Measurements from ENCODE around the gene ANKRD1.
"Not testable (repeated sequence)": the region's sequence is repeated elsewhere in the genome, so short reads cannot be mapped to it uniquely, and the experiment has no call there.

Gene ANKRD1

DNA sequence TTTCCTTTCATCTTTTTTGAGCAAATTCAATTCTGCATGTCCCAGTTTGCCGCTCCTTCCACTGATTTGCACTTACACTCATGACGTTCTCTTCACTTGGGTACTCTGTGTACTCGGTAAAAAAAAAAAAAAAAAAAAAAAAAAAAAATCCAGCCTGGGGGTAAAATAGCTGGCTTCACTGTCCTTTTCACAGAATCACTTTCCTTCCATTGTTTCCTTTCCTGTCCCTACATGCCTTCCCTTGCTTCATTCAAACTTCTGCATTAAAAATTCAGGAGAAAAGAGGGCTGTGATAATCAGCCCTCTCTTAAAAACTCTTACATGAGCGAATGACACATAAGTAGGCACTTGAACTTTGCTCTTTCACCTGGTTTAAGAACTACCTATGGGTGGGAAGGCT is 8.7 kb downstream of the ANKRD1 start:
- no peak for DNase-seq

DNA sequence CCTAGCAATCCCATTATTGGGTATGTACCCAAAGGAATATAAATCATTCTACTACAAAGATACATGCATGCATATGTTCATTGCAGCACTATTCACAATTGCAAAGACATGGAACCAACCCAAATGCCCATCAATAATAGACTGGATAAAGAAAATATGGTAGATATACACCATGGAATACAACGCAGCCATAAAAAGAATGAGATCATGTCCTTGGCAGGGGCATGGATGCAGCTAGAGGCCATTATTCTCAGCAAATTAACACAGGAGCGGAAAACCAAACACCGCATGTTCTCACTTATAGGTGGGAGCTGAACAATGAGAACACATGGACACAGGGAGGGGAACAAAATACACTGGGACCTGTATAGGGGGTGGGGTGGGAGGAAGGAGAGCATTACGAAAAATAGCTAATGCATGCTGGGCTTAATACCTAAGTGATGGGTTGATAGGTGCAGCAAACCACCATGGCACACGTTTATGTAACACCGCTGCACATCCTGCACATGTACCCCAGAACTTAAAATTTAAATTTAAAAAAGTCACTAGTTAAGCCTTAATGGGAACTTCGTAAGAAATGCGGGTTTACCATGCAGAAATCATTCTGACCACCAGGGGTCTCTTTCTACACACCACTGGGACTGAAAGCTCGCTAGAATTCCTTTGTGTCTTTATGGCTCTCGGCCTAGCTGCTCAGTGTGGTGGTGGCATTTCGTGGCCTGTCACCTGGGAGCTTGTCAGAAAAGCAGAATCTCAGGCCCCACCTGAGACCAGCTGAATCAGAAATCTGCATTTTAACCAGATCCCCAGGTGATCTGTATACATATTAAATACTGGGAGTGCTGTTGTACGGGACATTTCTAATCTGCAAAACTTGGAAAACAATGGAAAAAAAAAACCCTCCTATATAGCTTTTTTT is 9.5 kb downstream of the ANKRD1 start:
- peak; percentile 74 for DNase-seq

DNA sequence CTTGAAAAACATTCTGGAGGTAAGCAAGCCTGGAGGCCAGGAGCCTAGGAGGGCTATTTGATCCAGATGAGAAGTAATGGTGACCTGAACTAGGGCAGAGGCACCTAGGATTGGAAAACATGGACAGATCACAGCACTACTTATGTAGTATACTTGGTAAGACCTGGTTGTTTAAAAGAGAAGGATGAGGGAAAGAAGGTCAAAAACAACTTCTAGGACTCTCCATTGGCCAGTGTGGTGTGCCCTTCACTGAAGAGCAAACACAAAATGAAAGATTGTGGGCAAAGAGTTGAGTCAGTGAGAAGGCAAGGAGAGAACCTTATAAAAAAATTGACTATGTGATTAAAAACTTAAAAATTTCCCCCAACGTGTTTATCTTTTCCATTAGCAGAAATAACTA is 14.3 kb downstream of the ANKRD1 start:
- no peak for DNase-seq

DNA sequence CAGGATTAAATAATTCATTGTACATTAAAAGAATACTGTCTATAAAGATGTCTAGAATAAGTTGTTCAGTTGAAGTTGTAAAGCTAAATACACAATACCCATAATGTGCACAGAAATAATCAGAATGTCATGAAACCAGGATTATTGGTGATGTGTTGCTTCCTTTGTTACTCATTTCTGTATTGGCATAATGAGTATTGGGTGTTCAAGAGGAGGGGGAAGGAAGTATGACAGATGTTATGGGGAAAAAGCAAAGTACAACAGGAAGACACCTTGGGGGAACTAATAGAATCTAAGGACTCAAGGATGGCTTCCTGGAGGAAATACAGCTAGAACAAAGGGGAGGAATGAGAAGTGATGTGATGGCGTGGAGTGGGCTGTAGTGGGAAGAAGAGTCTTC is 15.0 kb downstream of the ANKRD1 start:
- DNase-seq, result no peak

DNA sequence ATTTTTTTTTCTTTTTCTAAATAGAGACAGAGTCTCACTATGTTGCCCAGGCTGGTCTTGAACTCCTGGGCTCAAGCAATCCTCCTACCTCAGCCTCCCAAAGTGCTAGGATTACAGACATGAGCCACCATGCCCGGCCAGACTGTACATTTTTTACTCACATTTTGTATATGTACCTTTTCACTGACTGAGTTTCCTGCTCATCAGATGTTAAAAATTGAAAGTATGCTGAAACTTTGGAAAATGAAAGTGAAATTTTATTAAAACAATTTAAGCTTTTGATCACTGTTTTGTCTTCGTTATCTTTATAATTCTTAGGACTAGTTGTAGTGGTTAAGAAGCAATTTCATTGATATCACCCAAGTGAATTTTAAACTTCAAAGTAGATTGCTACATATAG is 24.0 kb downstream of the ANKRD1 start:
- DNase-seq, result not testable (repeated sequence)

DNA sequence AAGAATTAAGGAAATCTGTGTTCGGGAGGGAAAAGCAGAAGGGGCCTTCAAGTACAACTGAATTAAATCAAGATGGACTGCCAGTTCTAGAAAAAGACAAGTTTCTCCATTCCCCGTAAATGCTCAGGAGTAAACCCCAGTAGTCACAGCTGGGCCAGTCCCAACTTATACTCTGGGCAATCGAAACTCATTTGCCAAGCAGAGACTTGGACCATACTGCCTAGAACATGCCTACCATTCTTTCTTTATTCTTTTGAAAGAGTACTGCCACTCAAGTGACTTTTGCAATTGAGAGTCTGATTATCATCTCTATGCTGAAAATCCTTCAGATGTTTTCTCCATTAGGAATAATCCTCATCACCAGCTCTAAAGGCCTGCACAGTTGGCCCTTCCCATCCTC is 27.7 kb downstream of the ANKRD1 start:
- no peak for DNase-seq

DNA sequence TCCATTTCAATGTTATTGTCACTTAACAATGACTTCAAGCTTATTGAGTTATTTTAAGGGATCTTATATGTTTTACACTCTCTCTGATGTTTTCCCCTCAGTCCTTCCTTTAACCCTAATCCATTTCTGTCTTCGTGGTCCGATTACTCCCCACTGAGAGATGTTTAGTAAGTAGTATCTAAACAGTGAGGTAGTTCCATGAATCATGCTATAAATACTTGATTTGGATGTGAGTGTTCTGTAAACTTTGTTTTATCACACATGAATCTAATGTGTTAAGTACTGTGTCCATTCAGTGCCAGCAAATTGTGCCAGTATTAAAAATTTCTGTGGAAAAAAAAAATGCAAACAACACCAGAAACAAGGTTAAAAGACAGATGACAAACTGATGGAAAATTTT is 30.5 kb downstream of the ANKRD1 start:
- DNase-seq, result no peak

DNA sequence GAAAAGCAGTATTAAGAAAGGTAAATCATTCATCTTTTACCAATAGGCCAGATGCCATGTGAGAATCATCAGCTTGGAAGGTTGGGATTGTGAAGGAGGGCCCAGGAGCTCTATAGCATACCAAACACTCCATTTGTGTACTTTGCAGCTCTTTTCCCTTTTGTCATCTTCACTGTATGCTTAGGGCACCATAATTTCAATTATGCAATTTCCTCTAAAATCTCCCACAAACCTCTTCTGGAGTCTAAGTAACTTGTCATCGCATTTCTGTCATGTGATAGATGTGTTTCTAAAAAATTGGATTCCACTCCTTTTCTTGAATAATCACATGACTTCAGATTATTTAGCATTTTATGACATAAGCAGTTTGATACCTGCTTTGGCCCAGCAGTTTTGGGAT is 31.3 kb downstream of the ANKRD1 start:
- no peak for DNase-seq

DNA sequence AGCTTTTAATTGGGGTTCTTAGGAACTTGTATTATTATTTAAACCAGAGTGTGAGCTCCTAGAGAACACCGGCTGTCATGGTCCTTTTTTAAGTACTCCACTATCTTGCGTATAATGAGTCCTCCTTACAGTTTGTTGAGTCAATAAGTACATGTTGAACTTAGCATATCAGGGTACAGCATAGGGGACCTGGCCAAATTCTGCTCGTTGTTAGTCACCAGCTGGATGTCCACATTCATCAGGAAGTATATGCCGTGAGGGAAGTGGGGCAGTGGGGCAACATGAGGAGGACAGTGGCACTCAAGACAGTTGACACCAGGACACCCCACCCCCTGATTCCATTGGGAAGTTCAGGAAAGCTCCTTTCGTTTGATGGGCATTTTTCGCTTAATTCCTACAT is 32.5 kb downstream of the ANKRD1 start:
- no peak for DNase-seq

DNA sequence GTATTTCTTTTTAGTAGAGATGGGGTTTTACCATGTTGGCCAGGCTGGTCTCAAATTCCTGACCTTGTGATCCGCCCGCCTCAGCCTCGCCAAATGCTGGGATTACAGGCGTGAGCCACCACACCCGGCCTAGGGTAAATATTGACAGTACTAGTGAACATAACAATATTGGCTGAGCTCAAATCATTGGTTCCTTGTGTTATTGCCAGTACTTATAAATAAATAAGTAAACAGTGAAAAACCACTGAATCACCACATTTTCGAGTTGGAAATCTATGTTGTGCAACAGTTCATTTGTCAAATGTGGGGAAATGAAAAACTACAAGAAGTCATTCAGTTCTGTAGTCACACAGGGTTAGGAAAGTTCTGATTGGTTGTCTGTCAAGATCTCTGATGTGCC is 33.3 kb downstream of the ANKRD1 start:
- DNase-seq, result no peak

DNA sequence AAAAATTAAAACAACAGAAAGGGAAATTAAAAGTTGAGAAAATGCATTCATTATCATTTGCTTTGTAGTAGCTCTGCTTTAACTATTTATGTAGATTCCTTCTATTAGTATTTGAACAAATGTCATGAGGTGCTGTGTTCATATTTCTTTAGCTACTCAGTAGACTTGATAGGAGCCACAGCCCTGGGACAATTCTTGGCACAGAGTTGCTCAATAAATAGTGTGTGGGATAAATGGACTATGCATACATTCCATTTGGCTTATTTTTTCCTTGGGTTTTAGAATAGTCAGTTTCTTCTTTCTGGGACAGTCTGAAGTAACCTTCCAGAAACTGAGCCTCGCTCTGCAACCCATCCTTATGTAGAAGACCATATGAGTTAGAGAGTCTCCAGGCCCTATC is 35.7 kb downstream of the ANKRD1 start:
- DNase-seq, result no peak

DNA sequence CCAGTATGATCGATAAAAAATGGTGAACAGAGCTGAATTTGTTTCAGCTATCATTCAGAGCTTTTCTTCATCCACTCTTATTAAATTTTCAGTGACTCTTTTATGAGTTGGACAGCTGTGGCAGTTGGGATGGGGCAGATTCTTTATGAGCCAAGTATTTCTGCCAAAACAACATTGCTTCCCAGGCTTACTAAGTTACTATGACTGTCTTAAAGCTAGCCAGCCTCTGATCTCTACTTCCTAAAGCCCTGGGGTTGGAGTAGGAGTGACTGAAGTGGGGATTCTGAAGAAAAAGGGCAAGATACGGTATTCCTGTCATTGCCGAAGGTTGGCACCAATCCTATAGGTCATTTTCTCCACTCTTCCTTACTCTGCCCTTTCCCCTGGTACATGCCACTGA is 36.5 kb downstream of the ANKRD1 start:
- no peak for DNase-seq

DNA sequence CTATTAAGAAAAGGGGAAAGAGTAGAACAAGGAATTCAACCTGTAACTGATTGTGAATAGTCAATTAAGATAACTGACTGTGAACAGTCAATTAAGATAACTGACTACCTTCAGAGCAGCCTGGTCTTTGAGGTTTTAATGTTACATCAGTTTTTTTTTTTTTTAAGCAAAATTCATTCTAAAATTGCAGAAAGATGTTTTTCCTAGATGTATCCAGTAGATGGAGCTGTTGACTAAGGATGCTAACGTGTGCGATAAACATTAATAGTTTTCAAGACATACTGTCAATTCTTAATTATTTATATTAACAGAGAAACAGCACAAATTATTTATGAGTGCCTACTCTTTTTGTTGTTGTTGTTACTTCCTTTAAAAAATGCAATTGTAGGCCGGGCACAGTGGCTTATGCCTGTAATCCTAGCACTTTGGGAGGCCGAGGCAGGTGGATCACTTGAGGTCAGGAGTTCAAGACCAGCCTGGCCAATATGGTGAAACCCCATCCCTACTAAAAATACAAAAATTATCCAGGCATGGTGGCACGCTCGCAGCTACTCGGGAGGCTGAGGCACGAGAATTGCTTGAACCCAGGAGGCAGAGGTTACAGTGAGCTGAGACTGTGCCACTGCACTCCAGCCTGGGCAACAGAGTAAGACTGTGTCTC is 40.7 kb downstream of the ANKRD1 start:
- not testable (repeated sequence) for DNase-seq

DNA sequence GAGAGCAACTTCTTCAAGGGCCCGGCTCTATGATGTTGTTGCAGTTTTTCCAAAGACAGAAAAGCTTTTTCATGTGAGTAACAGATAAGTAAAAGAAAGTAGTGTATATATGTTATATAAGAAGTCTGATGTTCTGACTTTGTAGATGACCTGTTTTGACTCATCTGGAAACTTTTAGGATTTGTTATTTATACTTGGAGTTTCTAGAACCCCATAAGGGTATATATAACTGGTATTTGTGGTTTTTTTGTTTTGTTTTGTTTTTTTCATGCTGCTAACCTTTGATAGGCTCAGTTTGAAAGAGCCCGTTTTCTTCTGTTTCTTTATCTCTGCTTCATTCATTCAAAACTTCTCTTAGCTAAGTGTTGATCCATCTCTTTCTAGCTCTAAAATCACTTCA is 41.8 kb downstream of the ANKRD1 start:
- no peak for DNase-seq

DNA sequence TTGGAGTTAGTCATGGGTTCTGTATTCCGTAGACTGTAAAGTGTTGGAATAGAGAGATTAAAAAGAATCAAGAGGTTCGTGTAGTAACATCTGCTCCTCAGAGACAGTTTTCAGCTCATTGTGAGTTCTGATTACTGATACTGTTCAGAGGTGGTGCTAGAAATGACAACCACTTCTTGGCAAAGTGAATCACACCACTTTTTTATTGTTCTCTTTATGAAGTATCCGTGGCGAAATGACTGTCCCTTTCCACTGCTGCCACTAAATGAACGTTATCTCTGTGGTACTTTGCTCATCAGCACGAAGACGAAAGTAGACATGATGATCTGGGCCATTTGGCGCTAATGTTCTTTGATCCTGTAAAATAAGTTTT is 48.3 kb downstream of the ANKRD1 start:
- DNase-seq, result no peak

DNA sequence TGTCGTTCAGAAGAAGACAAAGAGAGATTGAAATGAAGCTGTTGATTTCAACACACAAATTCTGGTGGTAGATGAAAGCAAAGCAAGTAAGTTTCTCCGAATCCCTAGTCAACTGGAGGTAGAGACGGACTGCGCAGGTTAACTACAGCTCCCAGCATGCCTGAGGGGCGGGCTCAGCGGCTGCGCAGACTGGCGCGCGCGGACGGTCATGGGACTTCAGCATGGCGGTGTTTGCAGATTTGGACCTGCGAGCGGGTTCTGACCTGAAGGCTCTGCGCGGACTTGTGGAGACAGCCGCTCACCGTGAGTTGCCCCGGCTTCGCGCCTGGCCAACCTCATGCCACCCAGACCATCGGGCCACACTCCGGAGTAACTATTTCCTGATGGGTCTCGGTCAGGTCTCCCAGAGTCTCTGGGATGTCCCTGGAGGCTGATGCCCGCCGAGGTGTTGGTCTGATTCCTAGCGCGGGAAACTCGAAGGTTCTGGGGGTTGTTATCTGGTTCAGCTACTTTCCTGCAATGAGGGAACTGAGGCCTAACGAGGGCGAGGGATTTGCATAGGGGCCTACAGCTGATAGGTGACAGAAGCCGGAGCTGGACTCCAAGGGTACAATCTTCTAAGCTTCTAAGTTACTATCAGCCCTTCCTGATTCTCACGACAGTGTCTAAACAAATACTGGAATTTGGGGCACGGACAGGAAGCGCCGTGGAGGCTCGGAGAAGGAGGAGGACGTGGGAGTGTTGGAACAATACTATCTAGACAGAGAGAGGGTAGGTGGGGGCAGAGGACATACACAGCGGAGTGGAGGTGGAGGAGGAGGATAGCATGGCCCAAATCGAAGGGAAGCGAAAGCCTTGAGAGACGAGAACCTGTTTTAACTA is 48.9 kb downstream of the ANKRD1 start, which contains the start of gene RPP30:
Gene RPP30 (plus strand): TSS at position 209 of the 882 bp plus-strand sequence. CDS start 13 bp downstream, at position 222.
- peak; percentile 85 for DNase-seq

DNA sequence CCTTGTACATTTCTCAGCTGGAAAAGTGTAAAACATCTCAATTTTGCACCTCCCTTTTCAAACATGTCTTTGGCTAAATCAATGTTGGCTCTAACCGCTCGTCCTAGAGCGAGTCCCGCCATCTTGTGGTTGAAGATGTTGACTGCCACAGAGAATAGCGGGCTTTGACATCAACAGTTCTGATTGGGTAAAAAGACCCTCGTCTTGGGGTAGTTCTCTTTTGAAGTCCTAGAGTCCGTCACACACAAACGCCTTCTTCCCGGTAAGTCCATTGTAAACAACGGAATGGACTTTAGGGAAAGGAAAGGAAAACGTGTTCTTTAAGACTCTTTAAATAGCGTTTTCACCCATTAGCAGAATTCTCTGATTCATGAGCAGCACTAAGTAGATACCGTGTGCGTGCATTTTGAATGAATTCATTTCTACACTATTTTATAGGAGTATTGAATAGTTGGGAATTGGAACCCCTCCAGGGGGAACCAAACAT is 49.6 kb downstream of the ANKRD1 start:
- peak; percentile 44 for DNase-seq

DNA sequence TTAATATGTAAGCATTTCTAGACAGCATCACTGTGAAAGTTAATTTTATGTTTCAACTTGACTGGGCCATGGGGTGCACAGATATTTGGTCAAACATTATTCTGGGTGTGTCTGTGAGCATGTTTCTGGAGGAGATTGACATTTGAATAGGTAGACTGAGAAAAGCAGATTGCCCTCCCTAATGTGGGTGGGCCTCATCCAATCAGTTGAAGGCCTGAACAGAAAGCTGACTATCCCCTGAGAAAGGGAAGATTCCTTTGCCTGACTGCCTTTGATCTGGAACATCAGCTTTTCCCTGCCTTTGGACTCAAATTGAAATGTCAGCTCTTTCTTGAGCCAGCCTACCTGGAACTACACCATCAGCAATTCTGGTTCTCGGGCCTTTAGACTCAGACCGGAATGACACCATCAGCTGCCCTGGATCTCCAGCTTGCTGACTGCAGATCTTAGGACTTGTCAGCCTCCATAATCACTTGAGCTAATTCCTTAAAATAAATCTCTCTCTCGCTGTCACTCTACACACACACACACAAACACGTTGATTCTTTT is 54.8 kb downstream of the ANKRD1 start:
- no peak for DNase-seq

DNA sequence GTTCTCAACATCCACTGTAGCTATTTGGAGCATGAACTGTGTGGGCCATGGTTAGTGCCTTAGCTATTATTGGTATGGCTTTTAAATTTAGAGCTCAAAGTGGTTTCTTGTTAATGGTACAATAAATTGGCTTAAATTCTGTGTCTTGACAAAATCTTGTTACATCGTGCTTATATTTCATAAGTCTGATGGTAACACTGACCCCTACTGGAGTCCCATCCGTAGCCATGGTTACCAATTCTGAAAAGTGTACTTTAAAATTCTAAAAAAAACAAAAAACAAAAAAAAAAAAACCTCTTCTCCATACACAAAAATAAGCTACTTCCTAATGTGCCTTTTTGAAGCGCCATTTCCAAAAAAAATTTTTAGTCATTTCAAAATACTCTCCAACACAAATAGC is 55.5 kb downstream of the ANKRD1 start:
- no peak for DNase-seq

DNA sequence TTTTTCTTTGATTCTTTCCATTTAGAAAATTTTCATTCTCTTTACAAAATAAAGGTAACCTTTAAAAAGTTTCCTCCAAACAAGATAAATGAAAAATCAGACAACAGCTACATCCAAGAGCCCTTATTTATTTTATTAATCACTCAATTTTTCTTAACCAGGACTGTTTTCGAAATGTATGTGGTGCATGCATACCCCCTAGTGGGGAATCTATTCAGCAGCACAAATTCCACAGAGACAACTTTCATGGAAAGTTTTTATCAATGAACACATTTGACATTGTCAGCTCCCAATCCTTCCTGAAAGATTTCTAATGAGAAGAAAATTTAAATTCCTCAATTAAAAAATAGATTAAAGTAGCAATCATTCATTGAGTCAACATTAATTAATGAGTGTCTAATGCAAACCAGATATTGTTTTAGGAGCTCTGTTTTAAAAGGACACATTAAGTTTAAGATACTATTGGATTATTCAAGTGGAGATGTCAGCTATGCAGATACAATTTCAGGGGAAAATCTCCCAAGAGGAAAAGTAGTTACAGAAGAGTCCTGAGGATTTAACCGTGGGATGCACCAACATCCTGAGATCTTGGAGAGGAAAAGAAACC is 57.9 kb downstream of the ANKRD1 start:
- no peak for DNase-seq

Measured in right forelimb (tissue), 1 donor.